Kidney (tissue), 11 donors: ENCODE measurements around the gene EGLN2. TPM values are rescaled to one million over a fixed set of nuclear protein-coding genes. Genes with fewer than 3 reads are reported as not detected.
"Not testable (repeated sequence)": the region's sequence is repeated elsewhere in the genome, so short reads cannot be mapped to it uniquely, and the experiment has no call there.

Experiments
- DNase-seq, 5 donors: peaks; one replicate each; pipeline ENCODE4 v3.0.0-alpha.2; 2013 to 2020
- FAIRE-seq: peaks from 2 replicates; lab custom pipeline; 2012; peaks lifted over from hg19 to GRCh38; lab: Jason Lieb, UNC
- H3K27ac ChIP-seq, 2 donors: one replicate each; pipeline ENCODE4 v1.7.0; 2013; ENCODE audit warnings: low read depth in 2 of 2, low read length in 2 of 2, inconsistent platforms in 1 of 2
- H3K27me3 ChIP-seq: one replicate; pipeline ENCODE4 v1.7.1; 2013; ENCODE audit warnings: low read length, inconsistent platforms; ENCODE audit not compliant: control insufficient read depth, insufficient read depth
- H3K36me3 ChIP-seq, 3 donors: one replicate each; pipeline versions ENCODE4 v1.7.0 to v1.7.1; 2013; ENCODE audit warnings: low read length in 3 of 3, control low read depth in 1 of 3, inconsistent platforms in 1 of 3; ENCODE audit not compliant: insufficient read depth in 3 of 3, control insufficient read depth in 2 of 3
- H3K4me1 ChIP-seq, 3 donors: one replicate each; pipeline versions ENCODE4 v1.7.0 to v1.7.1; 2013; ENCODE audit warnings: low read length in 3 of 3, inconsistent platforms in 1 of 3, low read depth in 1 of 3; ENCODE audit not compliant: control insufficient read depth in 2 of 3, insufficient read depth in 2 of 3
- H3K4me3 ChIP-seq, 3 donors: one replicate each; pipeline versions ENCODE4 v1.7.0 to v1.8.1; 2013; ENCODE audit warnings: low read length in 3 of 3, control low read depth in 1 of 3, inconsistent platforms in 1 of 3
- H3K9ac ChIP-seq, 3 donors: one replicate each; pipeline versions ENCODE4 v1.7.0 to v1.7.1; 2013; ENCODE audit warnings: low read length in 3 of 3, control low read depth in 1 of 3, inconsistent platforms in 1 of 3
- H3K9me3 ChIP-seq, 3 donors: one replicate each; pipeline versions ENCODE4 v1.7.0 to v1.7.1; 2013; ENCODE audit warnings: low read length in 3 of 3, control low read depth in 1 of 3, inconsistent platforms in 1 of 3; ENCODE audit not compliant: control insufficient read depth in 2 of 3, insufficient read depth in 1 of 3
- intact Hi-C: fragments of 100-400 bp; cut with DNase I; formaldehyde crosslinking; loops from one replicate; pipeline ENCODE4 v1.11.1; 2022
- polyA plus RNA-seq: library from polyadenylated mRNA; stranded (reverse); fragments of 350-450 nt; fragmentation: Illumina TruSeq; extraction: RNeasy Lipid Tissue Mini Kit (QIAGEN cat#74804); gene quantifications from one replicate; pipeline ENCODE4 v1.2.3, GENCODE V29; 2014; ENCODE audit warnings: low read depth, low replicate concordance; ENCODE audit not compliant: insufficient read depth
- total RNA-seq: library from RNA; stranded (reverse); fragmentation: NEBNext Ultra II Directional; extraction: Animal tissue kit (Norgen Biotek cat#: 25700); gene quantifications from one replicate; pipeline ENCODE4 v1.2.1, GENCODE V29; 2021
- donor health status: control.
- donor health status: control.
- donor health status: DM: yes; HTN: yes; CAD: no.
- donor health status: Normal renal cell carcinoma (clear cell type).

EGLN2 gene
- total and polyA plus RNA-seq, 2 donors from 2014 or later, result 96.0 to 96.3 TPM

DNA sequence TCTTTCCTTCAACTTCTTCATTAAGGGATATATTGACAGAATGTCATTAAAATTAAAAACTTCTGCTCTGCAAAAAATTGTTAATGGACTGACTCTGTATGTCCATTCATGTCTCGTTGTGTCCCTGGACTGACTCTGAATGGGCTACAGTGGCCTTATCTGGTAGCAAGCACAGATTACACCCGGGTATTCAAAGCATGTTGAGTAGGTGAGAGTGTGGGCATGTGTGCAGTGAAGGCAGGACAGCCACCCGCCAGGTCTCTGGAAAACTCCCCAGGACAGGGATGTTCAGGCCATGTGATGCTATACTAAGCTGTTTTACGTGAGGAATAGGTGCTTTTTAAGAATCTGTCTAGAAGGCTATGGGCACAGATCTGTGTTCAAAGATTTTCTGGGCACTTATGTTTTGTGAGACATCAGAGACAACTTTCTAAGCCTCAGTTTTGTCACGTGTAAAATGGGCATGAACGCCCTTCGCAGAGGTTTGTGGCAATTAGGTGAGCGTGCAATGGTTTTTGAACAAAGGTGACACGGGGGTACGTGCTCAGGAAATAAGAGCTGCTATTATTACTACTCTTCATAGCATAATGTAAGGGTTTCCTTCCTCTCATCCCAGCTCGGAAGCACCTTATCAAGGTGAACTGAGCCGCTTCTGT lies 44.1 kb downstream of the EGLN2 start:
- H3K36me3 ChIP-seq, DNase-seq, H3K9ac ChIP-seq, H3K27me3 ChIP-seq, H3K4me1 ChIP-seq, H3K9me3 ChIP-seq, intact Hi-C loops, FAIRE-seq, H3K27ac ChIP-seq: not testable (repeated sequence)
- H3K4me3 ChIP-seq, result peak overlapping the region in 1 of 3 donors; percentile 24

GRCh38 chr19:40843653-40844052 lies 44.7 kb downstream of the EGLN2 start:
- H3K9me3 ChIP-seq, FAIRE-seq, H3K27me3 ChIP-seq, intact Hi-C loops, H3K27ac ChIP-seq, H3K4me1 ChIP-seq, H3K36me3 ChIP-seq, H3K9ac ChIP-seq: not testable (repeated sequence)
- peak in 3 of 5 donors; percentile 6 to 84 (median 49) for DNase-seq
- peak overlapping the region in 1 of 3 donors; percentile 24 for H3K4me3 ChIP-seq

GRCh38 chr19:40846722-40847121 lies 47.7 kb downstream of the EGLN2 start:
- intact Hi-C loops, H3K9ac ChIP-seq, H3K4me3 ChIP-seq, H3K36me3 ChIP-seq, DNase-seq, H3K9me3 ChIP-seq, H3K4me1 ChIP-seq, H3K27me3 ChIP-seq, H3K27ac ChIP-seq, FAIRE-seq: not testable (repeated sequence)

DNA sequence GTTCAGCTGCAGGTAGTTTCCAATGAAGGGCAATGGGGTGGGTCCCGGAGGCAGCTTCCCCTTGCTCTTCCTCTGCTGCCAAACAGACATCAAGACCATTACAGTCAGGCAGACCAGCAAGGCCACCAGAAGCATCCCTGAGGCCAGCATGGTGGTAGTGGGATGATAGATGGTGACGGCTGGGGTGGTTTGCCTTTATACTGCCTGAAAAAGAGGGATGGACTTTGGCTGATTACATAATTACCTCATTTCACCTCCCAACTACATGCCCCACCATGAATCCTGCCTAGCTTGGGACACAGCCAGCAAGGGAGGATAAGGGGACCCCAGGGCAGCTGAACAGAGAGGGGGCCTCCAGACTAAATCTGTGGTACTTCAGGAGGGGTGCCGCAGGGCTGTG lies 51.3 kb downstream of the EGLN2 start, which contains the start of gene CYP2A6:
TSS of gene CYP2A6 (minus strand) at position 171 of the 400 bp plus-strand sequence. CDS start at position 150, 21 bp downstream.
- H3K27ac ChIP-seq, intact Hi-C loops, H3K4me3 ChIP-seq, H3K36me3 ChIP-seq, H3K9me3 ChIP-seq, H3K27me3 ChIP-seq, H3K9ac ChIP-seq, DNase-seq, H3K4me1 ChIP-seq, FAIRE-seq: not testable (repeated sequence)

DNA sequence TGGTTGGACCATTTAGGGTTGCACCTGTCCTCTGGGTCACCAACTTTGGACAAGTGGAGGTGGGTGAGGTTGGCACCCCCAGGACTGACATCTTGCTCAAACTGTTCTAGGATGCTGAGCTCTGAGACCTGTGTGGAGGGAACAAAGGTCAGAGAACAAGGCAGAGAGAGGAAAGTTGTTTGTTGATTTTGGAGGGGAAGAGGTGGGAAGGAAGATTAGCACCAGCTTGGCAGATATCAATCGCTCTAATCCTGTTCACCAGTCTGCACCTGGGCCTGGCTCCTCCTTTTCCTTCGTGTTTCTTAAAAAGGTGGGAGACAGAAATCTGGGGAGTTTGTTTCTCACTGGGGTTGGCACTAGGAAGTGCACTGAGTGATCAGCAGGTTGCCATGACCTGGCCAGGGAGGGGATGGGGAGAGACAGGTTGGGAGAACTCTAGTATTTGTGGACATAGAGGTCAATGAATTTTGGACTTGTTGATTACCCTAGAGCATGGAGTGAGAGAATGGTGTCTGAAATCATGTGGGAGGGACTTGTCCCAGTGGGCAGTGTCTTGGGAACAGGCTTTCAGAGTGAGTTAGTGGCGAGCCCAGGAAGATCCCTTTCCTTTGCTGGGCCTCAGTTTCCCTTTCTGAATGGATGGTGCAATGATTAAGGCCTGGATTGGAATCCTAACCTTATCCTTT lies 53.6 kb downstream of the EGLN2 start:
- H3K27me3 ChIP-seq, H3K9ac ChIP-seq, H3K9me3 ChIP-seq, H3K4me3 ChIP-seq, intact Hi-C loops, DNase-seq, H3K4me1 ChIP-seq, H3K27ac ChIP-seq, FAIRE-seq, H3K36me3 ChIP-seq: not testable (repeated sequence)

Other genes starting within 250 kb of the EGLN2 start
- 69.6 TPM for gene SHKBP1, start 222.3 kb upstream of the EGLN2 start, total RNA-seq
- gene SHKBP1, start 222.3 kb upstream of the EGLN2 start, polyA plus RNA-seq, result 91.3 TPM
- gene LTBP4, start 197.8 kb upstream of the EGLN2 start, total RNA-seq, result 155 TPM
- gene LTBP4, start 197.8 kb upstream of the EGLN2 start, polyA plus RNA-seq, result 52.1 TPM
- 24.3 TPM for gene NUMBL, start 108.5 kb upstream of the EGLN2 start, total RNA-seq
- 3.3 TPM for gene NUMBL, start 108.5 kb upstream of the EGLN2 start, polyA plus RNA-seq
- 55.3 TPM for gene COQ8B, start 82.3 kb upstream of the EGLN2 start, total RNA-seq
- gene COQ8B, start 82.3 kb upstream of the EGLN2 start, polyA plus RNA-seq, result 45.8 TPM
- gene ITPKC, start 82.1 kb upstream of the EGLN2 start, total RNA-seq, result 27.9 TPM
- gene ITPKC, start 82.1 kb upstream of the EGLN2 start, polyA plus RNA-seq, result 14.3 TPM
- gene ACTMAP, start 48.7 kb upstream of the EGLN2 start, total RNA-seq, result 8.7 TPM
- gene ACTMAP, start 48.7 kb upstream of the EGLN2 start, polyA plus RNA-seq, result 8.9 TPM
- gene SNRPA, start 48.0 kb upstream of the EGLN2 start, total RNA-seq, result 48.7 TPM
- gene SNRPA, start 48.0 kb upstream of the EGLN2 start, polyA plus RNA-seq, result 52.6 TPM
- 6.5 TPM for gene MIA, start 23.7 kb upstream of the EGLN2 start, total RNA-seq
- not detected for gene MIA, start 23.7 kb upstream of the EGLN2 start, polyA plus RNA-seq
- gene RAB4B, start 20.9 kb upstream of the EGLN2 start, total RNA-seq, result 42.1 TPM
- gene RAB4B, start 20.9 kb upstream of the EGLN2 start, polyA plus RNA-seq, result 61.7 TPM
- not detected for gene CYP2A6, start 51.3 kb downstream of the EGLN2 start, total RNA-seq
- not detected for gene CYP2A6, start 51.3 kb downstream of the EGLN2 start, polyA plus RNA-seq
- not detected for gene CYP2A7, start 83.0 kb downstream of the EGLN2 start, total RNA-seq
- gene CYP2A7, start 83.0 kb downstream of the EGLN2 start, polyA plus RNA-seq, result not detected
- gene CYP2B6, start 192.1 kb downstream of the EGLN2 start, total RNA-seq, result 0.31 TPM
- gene CYP2B6, start 192.1 kb downstream of the EGLN2 start, polyA plus RNA-seq, result 10.0 TPM